H9 (cell line): ENCODE results near the gene YWHAQ. TPM values are rescaled to one million over a fixed set of nuclear protein-coding genes. Genes with fewer than 3 reads are reported as not detected.

Experiments used
- DNase-seq: peaks from one replicate; pipeline ENCODE4 v3.0.0-alpha.2; 2017
- H2AFZ ChIP-seq: one replicate; pipeline ENCODE4 v1.6.1; 2013; ENCODE audit warnings: mild to moderate bottlenecking, low read length, control low read depth, moderate library complexity
- H2AK5ac ChIP-seq: 2 replicates; pipeline ENCODE4 v1.6.1; 2013; ENCODE audit warnings: low read length, control low read depth, mixed read lengths; ENCODE audit not compliant: insufficient read length
- H2BK120ac ChIP-seq: one replicate; pipeline ENCODE4 v1.6.1; 2013; ENCODE audit warnings: low read depth, mild to moderate bottlenecking, low read length, control low read depth, inconsistent platforms; ENCODE audit not compliant: poor library complexity, severe bottlenecking
- H2BK12ac ChIP-seq: 2 replicates; pipeline ENCODE4 v1.6.1; 2013; ENCODE audit warnings: low read length, control low read depth, mixed read lengths, low read depth; ENCODE audit not compliant: insufficient read length
- H2BK15ac ChIP-seq: 2 replicates; pipeline ENCODE4 v1.6.1; 2013; ENCODE audit warnings: low read depth, low read length, control low read depth
- H2BK20ac ChIP-seq: one replicate; pipeline ENCODE4 v1.6.1; 2013; ENCODE audit warnings: low read depth, mild to moderate bottlenecking, low read length, control low read depth, inconsistent platforms; ENCODE audit not compliant: poor library complexity, severe bottlenecking
- H2BK5ac ChIP-seq: 2 replicates; pipeline ENCODE4 v1.6.1; 2013; ENCODE audit warnings: low read length, control low read depth, mixed read lengths; ENCODE audit not compliant: insufficient read length
- H3K14ac ChIP-seq: 2 replicates; pipeline ENCODE4 v1.6.1; 2013; ENCODE audit warnings: low read length, control low read depth; ENCODE audit not compliant: insufficient read depth
- H3K18ac ChIP-seq: 2 replicates; pipeline ENCODE4 v1.6.1; 2013; ENCODE audit warnings: low read depth, mild to moderate bottlenecking, mixed read lengths, low read length, control low read depth; ENCODE audit not compliant: insufficient read length
- H3K23ac ChIP-seq: 2 replicates; pipeline ENCODE4 v1.6.1; 2013; ENCODE audit warnings: low read length, control low read depth, mixed read lengths, low read depth; ENCODE audit not compliant: insufficient read length
- H3K23me2 ChIP-seq: 2 replicates; pipeline ENCODE4 v1.6.1; 2013; ENCODE audit warnings: low read depth, mild to moderate bottlenecking, mixed read lengths, low read length, control low read depth; ENCODE audit not compliant: insufficient read length, poor library complexity, severe bottlenecking
- H3K27ac ChIP-seq: 2 replicates; pipeline ENCODE4 v1.5.1; 2013; ENCODE audit warnings: low read length, control low read depth, mixed read lengths, low read depth; ENCODE audit not compliant: insufficient read length
- H3K27me3 ChIP-seq: 2 replicates; pipeline ENCODE4 v1.6.1; 2013; ENCODE audit warnings: low read length, control low read depth, inconsistent platforms; ENCODE audit not compliant: insufficient read depth
- H3K4ac ChIP-seq: 2 replicates; pipeline ENCODE4 v1.6.1; 2013; ENCODE audit warnings: low read depth, mild to moderate bottlenecking, control low read depth, inconsistent platforms, low read length, moderate library complexity
- H3K4me1 ChIP-seq: 2 replicates; pipeline ENCODE4 v1.6.1; 2013; ENCODE audit warnings: low read length, control low read depth, inconsistent platforms; ENCODE audit not compliant: insufficient read depth
- H3K4me2 ChIP-seq: 2 replicates; pipeline ENCODE4 v1.6.1; 2013; ENCODE audit warnings: low read length, control low read depth, mixed read lengths; ENCODE audit not compliant: insufficient read length, insufficient read depth
- H3K56ac ChIP-seq: 2 replicates; pipeline ENCODE4 v1.6.1; 2013; ENCODE audit warnings: low read depth, mild to moderate bottlenecking, mixed read lengths, low read length, control low read depth; ENCODE audit not compliant: insufficient read length
- H3K79me1 ChIP-seq: 2 replicates; pipeline ENCODE4 v1.6.1; 2013; ENCODE audit warnings: low read depth, mild to moderate bottlenecking, moderate library complexity, low read length, control low read depth, inconsistent platforms; ENCODE audit not compliant: insufficient read depth, poor library complexity, severe bottlenecking
- H3K79me2 ChIP-seq: 2 replicates; pipeline ENCODE4 v1.6.1; 2013; ENCODE audit warnings: low read length, control low read depth, inconsistent platforms; ENCODE audit not compliant: insufficient read depth
- H3K9ac ChIP-seq: 2 replicates; pipeline ENCODE4 v1.6.1; 2013; ENCODE audit warnings: low read length, control low read depth, mixed read lengths; ENCODE audit not compliant: insufficient read length; ENCODE audit errors: extremely low read depth
- H3K9me3 ChIP-seq: one replicate; pipeline ENCODE4 v1.6.1; 2013; ENCODE audit warnings: low read depth, low read length, inconsistent platforms; ENCODE audit not compliant: control insufficient read depth
- H3T11ph ChIP-seq: one replicate; pipeline ENCODE4 v1.6.1; 2013; ENCODE audit warnings: mild to moderate bottlenecking, low read length, control low read depth, inconsistent platforms
- H4K20me1 ChIP-seq: one replicate; pipeline ENCODE4 v1.6.1; 2013; ENCODE audit not compliant: control insufficient read depth, insufficient read length, insufficient read depth
- H4K5ac ChIP-seq: 2 replicates; pipeline ENCODE4 v1.6.1; 2013; ENCODE audit warnings: low read depth, mild to moderate bottlenecking, mixed read lengths, low read length, control low read depth; ENCODE audit not compliant: insufficient read length
- H4K8ac ChIP-seq: replicated peaks from 2 replicates; pipeline ENCODE4 v1.6.1; 2013; ENCODE audit warnings: low read length, control low read depth, mixed read lengths, low read depth; ENCODE audit not compliant: insufficient read length
- H4K91ac ChIP-seq: 2 replicates; pipeline ENCODE4 v1.6.1; 2013; ENCODE audit warnings: low read depth, mild to moderate bottlenecking, moderate library complexity, mixed read lengths, low read length, control low read depth; ENCODE audit not compliant: insufficient read length
- H3K27ac Mint-ChIP-seq, 3 experiments: 2 replicates in 2 of 3; 3 replicates in 1 of 3; pipeline ENCODE4 v1.8.0; 2020 to 2021; ENCODE audit warnings: mixed read lengths in 3 of 3, mild to moderate bottlenecking in 1 of 3, moderate library complexity in 1 of 3
- H3K27me3 Mint-ChIP-seq: 2 replicates; pipeline ENCODE4 v1.8.0; 2021; ENCODE audit warnings: low read depth, mild to moderate bottlenecking, moderate library complexity, mixed read lengths
- H3K36me3 Mint-ChIP-seq, 3 experiments: 2 replicates in 2 of 3; 3 replicates in 1 of 3; pipeline ENCODE4 v1.8.0; 2020 to 2021; ENCODE audit warnings: low read depth in 3 of 3, mixed read lengths in 3 of 3; ENCODE audit not compliant: insufficient read depth in 1 of 3
- H3K4me1 Mint-ChIP-seq, 2 experiments: 2 replicates each; pipeline ENCODE4 v1.8.0; 2020; ENCODE audit warnings: mixed read lengths in 2 of 2
- H3K4me3 Mint-ChIP-seq, 2 experiments: 2 replicates in 1 of 2; 3 replicates in 1 of 2; pipeline ENCODE4 v1.8.0; 2020 to 2021; ENCODE audit warnings: mild to moderate bottlenecking in 2 of 2, mixed read lengths in 2 of 2, moderate library complexity in 1 of 2
- H3K9me3 Mint-ChIP-seq, 2 experiments: 2 replicates in 1 of 2; 3 replicates in 1 of 2; pipeline ENCODE4 v1.8.0; 2020; ENCODE audit warnings: mild to moderate bottlenecking in 2 of 2, mixed read lengths in 2 of 2, moderate library complexity in 1 of 2
- CTCF ChIP-seq: fragments of 200-600 bp; sonication (generic); conservative IDR thresholded peaks from 3 replicates; pipeline ENCODE4 v1.8.0; 2021; ENCODE audit warnings: antibody characterized with exemption, mild to moderate bottlenecking
- WGBS: extraction: QIAGEN DNeasy Blood & Tissue Kit; methylation state at CpG from one replicate; pipeline ENCODE4 v1.1.7; 2013; ENCODE audit warnings: missing lambda C conversion rate, low lambda C conversion rate, mixed read lengths; ENCODE audit not compliant: insufficient read length; ENCODE audit errors: extremely low coverage; 5-methylcytosine and 5-hydroxymethylcytosine counted together
- total RNA-seq: library from RNA; stranded (reverse); gene quantifications from 2 replicates; pipeline ENCODE4 v1.2.1, GENCODE V29; 2021

The YWHAQ gene
- total RNA-seq, 1 experiment from 2014 or later, result 374 TPM

GRCh38 chr2:9649261-9649660, 18.5 kb upstream of the YWHAQ start:
- Histone ChIP-seq H4K5ac (no peak overlapping the region), H2BK120ac (no peak overlapping the region), H2AFZ (no peak overlapping the region), H3T11ph (no peak overlapping the region), H3K9ac (no peak overlapping the region), H2AK5ac (no peak overlapping the region), H2BK12ac (no peak overlapping the region), H3K27me3 (no peaks in the 10 kb centered on the region), H3K14ac (no peak overlapping the region), H3K9me3 (no peaks in the 10 kb centered on the region), H3K79me1 (no peaks in the 10 kb centered on the region), H2BK15ac (no peak overlapping the region), H3K4me1 (no peaks in the 10 kb centered on the region), H4K91ac (no peak overlapping the region), H3K18ac (no peak overlapping the region), H3K56ac (no peak overlapping the region), H3K23ac (no peak overlapping the region), H4K8ac (no peak overlapping the region), H2BK20ac (no peak overlapping the region), H3K27ac (no peak overlapping the region), H3K23me2 (no peaks in the 10 kb centered on the region), H4K20me1 (no peaks in the 10 kb centered on the region), H2BK5ac (no peak overlapping the region), H3K4me2 (no peak overlapping the region), H3K4ac (no peak overlapping the region), H3K79me2 (no peaks in the 10 kb centered on the region)
- Mint-ChIP-seq H3K27me3 (peaks cover 19% of the 10 kb centered on the region), H3K4me3 (no peak overlapping the region), H3K9me3 (peaks cover 0 to 2% of the 10 kb centered on the region in 2 experiments; a peak in 2 of 5 replicates), H3K4me1 (peaks cover 16 to 27% of the 10 kb centered on the region in 2 experiments), H3K27ac (peak overlapping the region in 1 of 3 experiments; percentile 73; a peak in 2 of 7 replicates), H3K36me3 (no peaks in the 10 kb centered on the region; a peak in 1 of 7 replicates)
- TF ChIP-seq CTCF, result no peak
- no CpG with 5 or more reads among the region's 6 CpGs for WGBS
- no peak for DNase-seq
